H1 (cell line): ENCODE data around the gene ZNF805. TPM values are rescaled to one million over a fixed set of nuclear protein-coding genes. Genes with fewer than 3 reads are reported as not detected.

Experiments used
- polyA plus RNA-seq, 7 experiments: library from polyadenylated mRNA; depleted of rRNA in 3 of 7; stranded (reverse) in 5 of 7; unstranded in 2 of 7; fragments of >200 nt in 5 of 7; fragments of 200-250 nt in 2 of 7; gene quantifications; 1 replicate in 5 of 7; 2 replicates in 1 of 7; 4 replicates in 1 of 7; pipeline versions ENCODE4 v1.2.1 to v1.2.3, GENCODE V29; 2011 to 2013; ENCODE audit warnings: missing spikeins in 2 of 7, mixed read lengths in 2 of 7
- total RNA-seq: library from RNA; stranded (reverse); fragmentation: NEBNext Ultra II Directional; extraction: Animal tissue kit (Norgen Biotek cat#: 25700); gene quantifications from 2 replicates; pipeline ENCODE4 v1.2.1, GENCODE V29; 2021

The ZNF805 gene
- total and polyA plus RNA-seq, 2 of the 8 experiments (the other 6 are each of a cell fraction or from before 2014, with no cell fraction given): 2.3 to 14.8 TPM

Other genes with a start within 250 kb of the ZNF805 start
- not detected in 2 replicates for gene USP29, start 120.6 kb upstream of the ZNF805 start, total RNA-seq
- not detected in 2 replicates for gene USP29, start 120.6 kb upstream of the ZNF805 start, polyA plus RNA-seq (2011; rRNA removed)
- gene ZIM3, start 95.4 kb upstream of the ZNF805 start, total RNA-seq: not detected in 2 replicates
- gene ZIM3, start 95.4 kb upstream of the ZNF805 start, polyA plus RNA-seq (2011; rRNA removed): not detected in 2 replicates
- gene DUXA, start 73.1 kb upstream of the ZNF805 start, total RNA-seq: not detected in 2 replicates
- gene DUXA, start 73.1 kb upstream of the ZNF805 start, polyA plus RNA-seq (2011; rRNA removed): not detected in 2 replicates
- gene ZNF264, start 49.1 kb upstream of the ZNF805 start, total RNA-seq: 20.0 and 22.9 TPM in 2 replicates
- gene ZNF264, start 49.1 kb upstream of the ZNF805 start, polyA plus RNA-seq (2011; rRNA removed): 3.5 and 3.6 TPM in 2 replicates
- gene AURKC, start 9.6 kb upstream of the ZNF805 start, total RNA-seq: 3.1 TPM in 2 replicates
- gene AURKC, start 9.6 kb upstream of the ZNF805 start, polyA plus RNA-seq (2011; rRNA removed): 4.3 and 6.3 TPM in 2 replicates
- 56.0 and 57.9 TPM in 2 replicates for gene ZNF460, start 39.9 kb downstream of the ZNF805 start, total RNA-seq
- 6.9 and 9.3 TPM in 2 replicates for gene ZNF460, start 39.9 kb downstream of the ZNF805 start, polyA plus RNA-seq (2011; rRNA removed)
- gene ZNF543, start 79.8 kb downstream of the ZNF805 start, total RNA-seq: 8.7 and 9.0 TPM in 2 replicates
- 1.7 and 1.8 TPM in 2 replicates for gene ZNF543, start 79.8 kb downstream of the ZNF805 start, polyA plus RNA-seq (2011; rRNA removed)
- gene ZNF304, start 110.6 kb downstream of the ZNF805 start, total RNA-seq: 9.1 and 10.5 TPM in 2 replicates
- 3.3 and 4.3 TPM in 2 replicates for gene ZNF304, start 110.6 kb downstream of the ZNF805 start, polyA plus RNA-seq (2011; rRNA removed)
- gene TRAPPC2B, start 122.9 kb downstream of the ZNF805 start, total RNA-seq: 7.9 and 8.7 TPM in 2 replicates
- 18.3 and 28.3 TPM in 2 replicates for gene TRAPPC2B, start 122.9 kb downstream of the ZNF805 start, polyA plus RNA-seq (2011; rRNA removed)
- 2.0 and 2.1 TPM in 2 replicates for gene ZNF547, start 122.9 kb downstream of the ZNF805 start, total RNA-seq
- 1.1 TPM in 2 replicates for gene ZNF547, start 122.9 kb downstream of the ZNF805 start, polyA plus RNA-seq (2011; rRNA removed)
- gene ZNF548, start 149.2 kb downstream of the ZNF805 start, total RNA-seq: 8.9 and 9.9 TPM in 2 replicates
- 7.4 TPM in 2 replicates for gene ZNF548, start 149.2 kb downstream of the ZNF805 start, polyA plus RNA-seq (2011; rRNA removed)
- gene ZNF17, start 170.5 kb downstream of the ZNF805 start, total RNA-seq: 7.9 and 10.2 TPM in 2 replicates
- gene ZNF17, start 170.5 kb downstream of the ZNF805 start, polyA plus RNA-seq (2011; rRNA removed): 3.8 and 3.9 TPM in 2 replicates
- 24.4 and 30.3 TPM in 2 replicates for gene ZNF749, start 194.7 kb downstream of the ZNF805 start, total RNA-seq
- gene ZNF749, start 194.7 kb downstream of the ZNF805 start, polyA plus RNA-seq (2011; rRNA removed): 15.2 and 20.4 TPM in 2 replicates
- gene VN1R1, start 216.5 kb downstream of the ZNF805 start, total RNA-seq: 1.4 and 1.8 TPM in 2 replicates
- 0.57 and 0.71 TPM in 2 replicates for gene VN1R1, start 216.5 kb downstream of the ZNF805 start, polyA plus RNA-seq (2011; rRNA removed)
- gene ZNF772, start 236.9 kb downstream of the ZNF805 start, total RNA-seq: 15.2 and 15.7 TPM in 2 replicates
- gene ZNF772, start 236.9 kb downstream of the ZNF805 start, polyA plus RNA-seq (2011; rRNA removed): 4.0 and 4.6 TPM in 2 replicates
- 10.0 and 11.9 TPM in 2 replicates for gene ZNF419, start 247.1 kb downstream of the ZNF805 start, total RNA-seq
- gene ZNF419, start 247.1 kb downstream of the ZNF805 start, polyA plus RNA-seq (2011; rRNA removed): 5.8 and 8.7 TPM in 2 replicates